HCT116 (cell line): ENCODE results near the gene VIPR2. TPM values are rescaled to one million over a fixed set of nuclear protein-coding genes. Genes with fewer than 3 reads are reported as not detected.

Experiments
- ATAC-seq: fragments of 200-7000 bp; cut with Tn5 transposase; 2 replicates; pipeline ENCODE4 v1.9.1; 2020; ENCODE audit warnings: mild to moderate bottlenecking, moderate library complexity
- BruUV-seq: library from RNA; stranded (reverse); fragments of 400-500 nt; replicated peaks from 2 replicates; lab custom pipeline; 2021; lab: Mats Ljungman, UMichigan
- CTCF ChIA-PET: fragments of 300-600 bp; sonication (Branson Sonifier 250); formaldehyde crosslinking; loops from one replicate; lab custom pipeline; 2021; ENCODE audit warnings: antibody characterized with exemption; lab: Charles Lee
- POLR2A ChIA-PET: fragments of 300-600, 350-600 bp; sonication (Branson Sonifier 250); formaldehyde crosslinking; loops from one replicate; lab custom pipeline; 2021; ENCODE audit warnings: antibody characterized with exemption; lab: Charles Lee
- RAD21 ChIA-PET, 2 experiments: fragments of 300-600 bp; sonication (Branson Sonifier 250); formaldehyde crosslinking; loops; one replicate each; lab custom pipeline; 2023; ENCODE audit warnings: low total read pairs in 2 of 2; ENCODE audit not compliant: uncharacterized antibody in 2 of 2, unreplicated experiment in 2 of 2, low non-redundant PET in 1 of 2; lab: Charles Lee
- DNase-seq: peaks from one replicate; pipeline ENCODE4 v3.0.0-alpha.2; 2010; ENCODE audit warnings: low read depth, low spot score
- H2AFZ ChIP-seq: fragments of 200-600 bp; shearing (Covaris generic), sonication (generic); 2 replicates; pipeline ENCODE4 v1.6.1; 2017; ENCODE audit warnings: low read depth, mixed run types, mixed read lengths, antibody characterized with exemption, low read length; ENCODE audit not compliant: poor library complexity, severe bottlenecking
- H3K27ac ChIP-seq: 2 replicates; pipeline ENCODE4 v1.5.1; 2012; ENCODE audit warnings: low read depth, low read length
- H3K27me3 ChIP-seq: fragments of 200-600 bp; sonication (generic); 2 replicates; pipeline ENCODE4 v1.6.1; 2016; ENCODE audit warnings: mixed run types, low read length, mixed read lengths; ENCODE audit not compliant: insufficient read depth
- H3K36me3 ChIP-seq, 2 experiments: fragments of 200-500 bp in 1 of 2; fragments of 200-600 bp in 1 of 2; sonication (Bioruptor generic) in 1 of 2; sonication (generic) in 1 of 2; 2 replicates each; pipeline versions ENCODE4 v1.5.1 to v1.6.1; 2014 to 2016; ENCODE audit warnings: low read length in 2 of 2, inconsistent platforms in 1 of 2, mixed read lengths in 1 of 2, mixed run types in 1 of 2; ENCODE audit not compliant: insufficient read depth in 2 of 2, control insufficient read depth in 1 of 2
- H3K4me1 ChIP-seq, 2 experiments: fragments of 200-600 bp in 1 of 2; sonication (generic) in 1 of 2; 2 replicates each; pipeline versions ENCODE4 v1.5.1 to v1.6.1; 2012 to 2017; ENCODE audit warnings: low read length in 2 of 2, inconsistent platforms in 1 of 2, mild to moderate bottlenecking in 1 of 2, mixed read lengths in 1 of 2, mixed run types in 1 of 2, moderate library complexity in 1 of 2; ENCODE audit not compliant: insufficient read depth in 2 of 2, control insufficient read depth in 1 of 2
- H3K4me2 ChIP-seq: fragments of 200-600 bp; sonication (generic); 2 replicates; pipeline ENCODE4 v1.6.1; 2017; ENCODE audit warnings: mixed run types, low read length, mixed read lengths
- H3K4me3 ChIP-seq, 2 experiments: fragments of 200-600 bp in 1 of 2; sonication (generic) in 1 of 2; replicated peaks in 1 of 2; 2 replicates each; pipeline ENCODE4 v1.5.1; 2011 to 2016; ENCODE audit warnings: low read length in 2 of 2, control low read depth in 1 of 2, low read depth in 1 of 2, mild to moderate bottlenecking in 1 of 2, mixed read lengths in 1 of 2, mixed run types in 1 of 2
- H3K79me2 ChIP-seq: fragments of 200-600 bp; sonication (generic); 2 replicates; pipeline ENCODE4 v1.6.1; 2017; ENCODE audit warnings: mild to moderate bottlenecking, mixed run types, low read length, moderate library complexity, mixed read lengths; ENCODE audit not compliant: insufficient read depth
- H3K9ac ChIP-seq: fragments of 200-600 bp; sonication (generic); 2 replicates; pipeline ENCODE4 v1.6.1; 2016; ENCODE audit warnings: low read length, mixed read lengths
- H3K9me2 ChIP-seq: fragments of 200-600 bp; sonication (generic), shearing (Covaris generic); 2 replicates; pipeline ENCODE4 v1.6.1; 2017; ENCODE audit warnings: mixed run types, mild to moderate bottlenecking, moderate library complexity; ENCODE audit not compliant: insufficient read depth
- H3K9me3 ChIP-seq, 2 experiments: fragments of 200-500 bp in 1 of 2; fragments of 200-600 bp in 1 of 2; sonication (Bioruptor generic) in 1 of 2; sonication (generic) in 1 of 2; 2 replicates each; pipeline ENCODE4 v1.6.1; 2014 to 2017; ENCODE audit warnings: low read length in 2 of 2, mixed read lengths in 2 of 2, inconsistent platforms in 1 of 2, low read depth in 1 of 2, mild to moderate bottlenecking in 1 of 2, mixed run types in 1 of 2, moderate library complexity in 1 of 2; ENCODE audit not compliant: control insufficient read depth in 1 of 2, insufficient read depth in 1 of 2
- H4K20me1 ChIP-seq: fragments of 200-600 bp; sonication (generic), shearing (Covaris generic); 2 replicates; pipeline ENCODE4 v1.6.1; 2017; ENCODE audit warnings: mixed run types, mild to moderate bottlenecking, moderate library complexity; ENCODE audit not compliant: insufficient read depth
- CBX3 ChIP-seq: IDR thresholded peaks from 2 replicates; pipeline ENCODE4 v1.6.1; 2012; ENCODE audit warnings: low read depth
- EGR1 ChIP-seq: IDR thresholded peaks from 2 replicates; pipeline ENCODE4 v1.6.1; 2012; ENCODE audit warnings: low read depth
- ELF1 ChIP-seq: IDR thresholded peaks from 2 replicates; pipeline ENCODE4 v1.6.1; 2012; ENCODE audit warnings: low read depth, borderline replicate concordance
- EZH2 ChIP-seq: fragments of 200-600 bp; sonication (generic); IDR thresholded peaks from 2 replicates; pipeline ENCODE4 v1.6.1; 2017; ENCODE audit warnings: antibody characterized with exemption, mixed run types
- EZH2phosphoT487 ChIP-seq: fragments of 200-600 bp; IDR thresholded peaks from 2 replicates; pipeline ENCODE4 v1.6.1; 2018; ENCODE audit warnings: antibody characterized with exemption, borderline replicate concordance
- FOSL1 ChIP-seq: IDR thresholded peaks from 2 replicates; pipeline ENCODE4 v1.6.1; 2012; ENCODE audit warnings: low read depth
- JUND ChIP-seq: IDR thresholded peaks from 2 replicates; pipeline ENCODE4 v1.6.1; 2012
- POLR2A ChIP-seq: IDR thresholded peaks from 2 replicates; pipeline ENCODE4 v1.7.0; 2011; ENCODE audit warnings: borderline replicate concordance; ENCODE audit not compliant: insufficient read depth, insufficient read length; ENCODE audit errors: extremely low read depth
- POLR2AphosphoS5 ChIP-seq: IDR thresholded peaks from 2 replicates; pipeline ENCODE4 v1.6.1; 2011; ENCODE audit warnings: mild to moderate bottlenecking, low read depth, low read length, moderate library complexity
- SP1 ChIP-seq: IDR thresholded peaks from 2 replicates; pipeline ENCODE4 v1.6.1; 2012; ENCODE audit warnings: low read depth
- SRF ChIP-seq: IDR thresholded peaks from 2 replicates; pipeline ENCODE4 v1.6.1; 2012; ENCODE audit warnings: low read depth
- TCF7L2 ChIP-seq: IDR thresholded peaks from 2 replicates; pipeline ENCODE4 v1.7.0; 2011; ENCODE audit warnings: borderline replicate concordance, inconsistent platforms; ENCODE audit not compliant: insufficient read depth, insufficient read length; ENCODE audit errors: extremely low read depth
- ZFX ChIP-seq: fragments of 450-650 bp; IDR thresholded peaks from 2 replicates; pipeline ENCODE4 v1.6.1; 2017
- ZNF274 ChIP-seq: fragments of 200-500 bp; sonication (Bioruptor generic); IDR thresholded peaks from 2 replicates; pipeline ENCODE4 v1.6.1; 2014; ENCODE audit warnings: mild to moderate bottlenecking, low read depth, low read length, inconsistent platforms
- intact Hi-C: fragments of 100-400 bp; cut with micrococcal nuclease; formaldehyde crosslinking; loops from 2 replicates; pipeline ENCODE4 v1.10.0; 2022
- total RNA-seq: library from RNA; stranded (reverse); gene quantifications from one replicate; pipeline ENCODE4 v1.2.1, GENCODE V29; 2021; ENCODE audit not compliant: unreplicated experiment
- TF ChIP-seq, protein P1 (sequence below), 3 experiments: fragments of 200-600 bp in 1 of 3; sonication (generic) in 1 of 3; IDR thresholded peaks in 2 of 3; conservative IDR thresholded peaks in 1 of 3; 2 replicates each; pipeline ENCODE4 v1.5.1; 2012 to 2017; ENCODE audit warnings: low read depth in 2 of 3, low read length in 2 of 3, antibody characterized with exemption in 1 of 3, borderline replicate concordance in 1 of 3, control low read depth in 1 of 3, mild to moderate bottlenecking in 1 of 3, mixed read lengths in 1 of 3, mixed run types in 1 of 3, moderate library complexity in 1 of 3; ENCODE audit not compliant: insufficient read depth in 1 of 3
- TF ChIP-seq, protein P2 (sequence below): IDR thresholded peaks from 2 replicates; pipeline ENCODE4 v1.6.1; 2012; ENCODE audit warnings: low read depth

Gene VIPR2
- total RNA-seq, 1 experiment from 2014 or later: 0.10 TPM

DNA sequence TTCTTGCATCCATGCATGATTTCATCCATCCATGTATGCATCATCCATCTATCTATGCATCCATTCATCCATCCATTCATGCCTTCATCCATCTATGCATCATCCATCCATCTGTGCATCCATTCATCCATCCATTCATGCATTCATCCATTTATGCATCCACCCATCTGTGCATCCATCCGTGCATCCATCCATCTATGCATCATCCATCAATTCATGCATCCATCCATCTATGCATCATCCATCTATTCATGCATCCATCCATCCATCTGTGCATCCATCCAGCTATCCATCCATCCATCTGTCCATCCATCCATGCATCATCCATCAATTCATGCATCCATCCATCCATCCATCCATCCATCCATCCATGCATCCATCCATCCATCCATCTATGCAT, 157.0 kb downstream of the VIPR2 start:
- no peak overlapping the region for H2AFZ ChIP-seq
- CTCF ChIA-PET: no interaction called here
- H3K27me3 ChIP-seq: 0 out of 2 replicates have a peak, but pooled peaks cover 4% of the 10 kb centered on the region
- no peaks in the 10 kb centered on the region for H4K20me1 ChIP-seq
- BruUV-seq: no TSS peak
- H3K4me1 ChIP-seq: no peaks in the 10 kb centered on the region
- intact Hi-C loops: no loop called here
- no peak overlapping the region for H3K9ac ChIP-seq
- no peaks in the 10 kb centered on the region for H3K36me3 ChIP-seq
- H3K9me2 ChIP-seq: no peaks in the 10 kb centered on the region
- TF ChIP-seq CBX3 (no peak), EZH2phosphoT487 (no peak), POLR2AphosphoS5 (no peak), SP1 (no peak), ZNF274 (no peak), TCF7L2 (no peak), JUND (no peak), POLR2A (no peak), EGR1 (no peak)
- RAD21 ChIA-PET: no interaction called here
- no peaks in the 10 kb centered on the region for H3K79me2 ChIP-seq
- POLR2A ChIA-PET: no interaction called here
- ATAC-seq: no peak
- no peak overlapping the region for H3K4me2 ChIP-seq
- H3K4me3 ChIP-seq: no peak overlapping the region
- H3K9me3 ChIP-seq: peaks cover 7 to 11% of the 10 kb centered on the region in 2 experiments; a peak in 3 of 4 replicates
- no peak overlapping the region for H3K27ac ChIP-seq
- no peak for DNase-seq

DNA sequence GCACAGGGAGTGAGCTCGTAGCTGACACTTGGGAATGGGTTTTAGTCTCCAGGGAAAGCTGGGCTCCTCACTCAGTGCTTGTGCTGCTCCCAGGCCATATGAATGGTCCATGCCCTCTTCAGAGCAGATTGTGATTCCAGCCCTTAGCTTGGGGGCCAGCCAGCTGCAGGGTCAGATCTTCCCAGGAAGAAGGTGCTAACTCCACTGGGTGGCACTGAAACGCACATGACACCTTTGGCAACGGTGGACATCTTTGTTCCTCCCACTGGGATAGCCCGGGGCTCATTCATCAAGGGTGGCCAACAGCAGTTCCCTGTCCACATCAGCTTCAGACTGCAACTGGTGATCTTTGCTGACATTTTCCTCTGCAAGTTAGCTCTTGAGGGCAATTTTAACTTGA, 159.1 kb downstream of the VIPR2 start:
- intact Hi-C loops: no loop called here
- no peak for DNase-seq
- Histone ChIP-seq H3K4me3 (no peak overlapping the region), H3K9ac (no peak overlapping the region), H3K9me3 (peaks cover 22 to 27% of the 10 kb centered on the region in 2 experiments; a peak in 3 of 4 replicates), H3K9me2 (no peaks in the 10 kb centered on the region), H3K27ac (no peak overlapping the region), H3K36me3 (no peaks in the 10 kb centered on the region), H4K20me1 (no peaks in the 10 kb centered on the region), H2AFZ (no peak overlapping the region), H3K4me2 (no peak overlapping the region), H3K79me2 (no peaks in the 10 kb centered on the region), H3K4me1 (no peaks in the 10 kb centered on the region), H3K27me3 (no peaks in the 10 kb centered on the region)
- no peak for ATAC-seq
- ChIA-PET RAD21 (interaction anchor here in 1 of 2 experiments (0.5 kb wide), 1 partner anchor 122 kb away, joined by 6 read pairs; no protein-coding TSS in a partner anchor), CTCF (interaction anchor here (2.0 kb wide), 1 partner anchor 9 kb away, joined by 10 read pairs; no protein-coding TSS in a partner anchor), POLR2A (no interaction called here)
- BruUV-seq: no TSS peak
- no peak for TF ChIP-seq TCF7L2
- no peak for TF ChIP-seq FOSL1
- no peak for TF ChIP-seq CBX3
- no peak for TF ChIP-seq POLR2AphosphoS5
- no peak for TF ChIP-seq ZNF274
- no peak for TF ChIP-seq SP1
- no peak for TF ChIP-seq ELF1
- TF ChIP-seq, protein P1, sequence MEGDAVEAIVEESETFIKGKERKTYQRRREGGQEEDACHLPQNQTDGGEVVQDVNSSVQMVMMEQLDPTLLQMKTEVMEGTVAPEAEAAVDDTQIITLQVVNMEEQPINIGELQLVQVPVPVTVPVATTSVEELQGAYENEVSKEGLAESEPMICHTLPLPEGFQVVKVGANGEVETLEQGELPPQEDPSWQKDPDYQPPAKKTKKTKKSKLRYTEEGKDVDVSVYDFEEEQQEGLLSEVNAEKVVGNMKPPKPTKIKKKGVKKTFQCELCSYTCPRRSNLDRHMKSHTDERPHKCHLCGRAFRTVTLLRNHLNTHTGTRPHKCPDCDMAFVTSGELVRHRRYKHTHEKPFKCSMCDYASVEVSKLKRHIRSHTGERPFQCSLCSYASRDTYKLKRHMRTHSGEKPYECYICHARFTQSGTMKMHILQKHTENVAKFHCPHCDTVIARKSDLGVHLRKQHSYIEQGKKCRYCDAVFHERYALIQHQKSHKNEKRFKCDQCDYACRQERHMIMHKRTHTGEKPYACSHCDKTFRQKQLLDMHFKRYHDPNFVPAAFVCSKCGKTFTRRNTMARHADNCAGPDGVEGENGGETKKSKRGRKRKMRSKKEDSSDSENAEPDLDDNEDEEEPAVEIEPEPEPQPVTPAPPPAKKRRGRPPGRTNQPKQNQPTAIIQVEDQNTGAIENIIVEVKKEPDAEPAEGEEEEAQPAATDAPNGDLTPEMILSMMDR (IDR thresholded peaks at IDR 0.05 in 2 of 3, conservative IDR thresholded peaks at IDR 0.05 in 1 of 3; ENCODE audit: borderline replicate concordance in 1 of 3, insufficient read depth in 1 of 3, low read depth in 2 of 3, low read length in 2 of 3): no peak
- TF ChIP-seq EZH2: no peak
- TF ChIP-seq ZFX: no peak
- no peak for TF ChIP-seq SRF
- no peak for TF ChIP-seq JUND
- TF ChIP-seq, protein P2, sequence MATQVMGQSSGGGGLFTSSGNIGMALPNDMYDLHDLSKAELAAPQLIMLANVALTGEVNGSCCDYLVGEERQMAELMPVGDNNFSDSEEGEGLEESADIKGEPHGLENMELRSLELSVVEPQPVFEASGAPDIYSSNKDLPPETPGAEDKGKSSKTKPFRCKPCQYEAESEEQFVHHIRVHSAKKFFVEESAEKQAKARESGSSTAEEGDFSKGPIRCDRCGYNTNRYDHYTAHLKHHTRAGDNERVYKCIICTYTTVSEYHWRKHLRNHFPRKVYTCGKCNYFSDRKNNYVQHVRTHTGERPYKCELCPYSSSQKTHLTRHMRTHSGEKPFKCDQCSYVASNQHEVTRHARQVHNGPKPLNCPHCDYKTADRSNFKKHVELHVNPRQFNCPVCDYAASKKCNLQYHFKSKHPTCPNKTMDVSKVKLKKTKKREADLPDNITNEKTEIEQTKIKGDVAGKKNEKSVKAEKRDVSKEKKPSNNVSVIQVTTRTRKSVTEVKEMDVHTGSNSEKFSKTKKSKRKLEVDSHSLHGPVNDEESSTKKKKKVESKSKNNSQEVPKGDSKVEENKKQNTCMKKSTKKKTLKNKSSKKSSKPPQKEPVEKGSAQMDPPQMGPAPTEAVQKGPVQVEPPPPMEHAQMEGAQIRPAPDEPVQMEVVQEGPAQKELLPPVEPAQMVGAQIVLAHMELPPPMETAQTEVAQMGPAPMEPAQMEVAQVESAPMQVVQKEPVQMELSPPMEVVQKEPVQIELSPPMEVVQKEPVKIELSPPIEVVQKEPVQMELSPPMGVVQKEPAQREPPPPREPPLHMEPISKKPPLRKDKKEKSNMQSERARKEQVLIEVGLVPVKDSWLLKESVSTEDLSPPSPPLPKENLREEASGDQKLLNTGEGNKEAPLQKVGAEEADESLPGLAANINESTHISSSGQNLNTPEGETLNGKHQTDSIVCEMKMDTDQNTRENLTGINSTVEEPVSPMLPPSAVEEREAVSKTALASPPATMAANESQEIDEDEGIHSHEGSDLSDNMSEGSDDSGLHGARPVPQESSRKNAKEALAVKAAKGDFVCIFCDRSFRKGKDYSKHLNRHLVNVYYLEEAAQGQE: no peak
- TF ChIP-seq EZH2phosphoT487: no peak
